Measurements from ENCODE around the gene MAP3K15.
A peak's percentile ranks its signal among the peaks of the same experiment; 100 is the strongest.

MAP3K15 gene

DNA sequence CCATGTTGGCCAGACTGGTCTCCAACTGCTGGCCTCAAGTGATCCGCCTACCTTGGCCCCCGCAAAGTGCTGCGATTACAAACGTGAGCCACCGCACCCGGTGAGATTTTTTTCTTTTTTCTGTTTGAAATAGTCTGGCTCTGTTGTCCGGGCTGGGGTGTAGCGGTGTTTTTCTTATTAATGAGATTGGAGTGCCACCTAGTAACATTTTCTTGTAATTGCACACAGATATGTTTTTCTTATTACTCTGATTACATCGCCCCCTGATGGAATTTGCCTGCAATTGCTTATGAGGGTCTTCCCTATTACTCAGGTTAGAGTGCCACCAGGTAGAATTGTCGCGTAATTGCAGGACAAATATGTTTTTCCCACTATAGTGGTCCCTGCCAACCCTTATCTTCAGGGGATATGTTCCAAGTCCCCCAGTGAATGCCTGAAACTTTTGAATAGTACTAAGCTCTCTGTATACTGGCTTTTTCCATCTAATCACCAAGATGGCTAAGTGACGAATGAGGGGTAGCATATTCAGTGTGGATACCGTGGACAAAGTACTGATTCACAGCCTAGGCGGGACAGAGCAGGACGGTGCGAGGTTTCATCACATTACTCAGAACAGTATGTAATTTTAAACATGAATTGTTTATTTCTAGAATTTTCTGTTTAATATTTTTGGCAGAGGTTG, 180.2 kb downstream of the MAP3K15 start:
- DNase-seq, result no peak

DNA sequence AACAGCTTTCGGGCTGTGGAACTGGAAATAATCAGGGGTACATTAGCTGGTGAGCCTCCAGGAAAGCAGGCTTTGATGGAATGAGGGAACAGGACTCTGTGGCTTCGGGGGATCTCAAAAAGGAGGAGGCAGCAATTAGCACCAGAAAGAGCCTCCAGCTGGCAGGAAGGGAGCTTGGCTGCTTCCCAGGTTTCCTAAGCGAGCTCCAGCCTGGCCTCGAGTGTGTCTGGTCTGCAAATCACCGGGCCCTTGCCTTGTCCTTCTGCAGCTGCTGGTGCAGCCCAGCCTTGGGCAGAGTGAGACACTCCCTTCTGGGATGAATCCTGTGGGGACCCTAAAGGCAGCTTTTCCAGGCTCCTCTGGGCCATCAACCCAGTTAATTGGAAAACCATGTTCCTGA, 182.3 kb downstream of the MAP3K15 start:
- peak; percentile 59 for DNase-seq

DNA sequence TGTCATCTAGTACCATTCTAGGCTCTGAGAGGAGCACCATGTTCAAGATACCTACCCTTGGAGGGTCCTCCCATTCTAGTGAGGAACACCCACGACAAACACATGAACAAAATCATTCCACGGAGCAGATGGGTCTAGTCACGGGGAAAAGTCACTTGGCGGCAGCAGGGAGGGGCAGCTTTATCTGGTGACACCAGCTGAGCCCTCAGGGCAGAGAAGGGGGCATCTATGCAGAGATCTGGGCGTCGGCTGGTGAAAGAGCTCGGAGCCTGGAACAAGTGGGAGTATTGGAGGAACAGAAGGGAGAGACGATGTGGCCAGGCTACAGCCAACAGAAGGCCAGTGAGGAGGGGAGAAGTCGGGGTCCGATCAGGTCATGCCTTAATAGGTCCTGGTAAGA, 183.5 kb downstream of the MAP3K15 start:
- DNase-seq, result no peak

DNA sequence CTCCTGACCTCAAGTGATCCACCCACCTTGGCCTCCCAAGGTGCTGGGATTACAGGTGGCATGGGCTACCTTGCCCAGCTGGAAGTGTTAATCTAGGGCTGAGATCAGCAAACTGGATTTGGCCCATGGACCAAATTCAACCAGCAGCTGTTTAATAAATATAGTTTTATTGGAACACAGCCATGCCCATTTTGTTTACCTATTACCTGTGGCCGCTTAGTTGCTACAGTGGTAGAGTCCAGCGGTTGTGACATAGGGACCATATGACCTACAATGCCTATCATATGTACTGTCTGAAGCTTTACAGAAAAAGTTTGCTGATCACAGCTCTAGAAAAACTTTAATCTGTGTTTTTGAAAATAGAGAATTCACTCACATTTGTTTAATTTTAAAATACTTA, 188.7 kb downstream of the MAP3K15 start:
- DNase-seq, result no peak

All from NCI-H1092 treated with DMSO at 0.1 percent for 48 hours (cell line).